OCI-LY7 (cell line): Measurements from ENCODE around the gene SSTR5.

Experiments
- CTCF ChIP-seq: fragments of 200-600 bp; sonication (generic); conservative IDR thresholded peaks from 2 replicates; pipeline ENCODE4 v1.5.1; 2014; ENCODE audit warnings: mild to moderate bottlenecking, antibody characterized with exemption, low read length, moderate library complexity, mixed read lengths
- EZH2phosphoT487 ChIP-seq: fragments of 200-600 bp; sonication (generic); IDR thresholded peaks from 2 replicates; pipeline ENCODE4 v1.6.1; 2018; ENCODE audit warnings: low read depth, borderline replicate concordance, mild to moderate bottlenecking, mixed run types, antibody characterized with exemption, low read length, moderate library complexity, mixed read lengths

GRCh38 chr16:1113489-1113888 lies 40.9 kb downstream of the SSTR5 start:
- TF ChIP-seq CTCF (no peak), EZH2phosphoT487 (no peak)
